GM18861 (cell line): ENCODE data around the gene RTN4RL1.
"Not testable (repeated sequence)": the region's sequence is repeated elsewhere in the genome, so short reads cannot be mapped to it uniquely, and the experiment has no call there.

Source experiments
- ATAC-seq: cut with Tn5 transposase; IDR thresholded peaks from one replicate; pipeline ENCODE4 v1.9.1; 2021; ENCODE audit not compliant: unreplicated experiment

Gene RTN4RL1

GRCh38 chr17:2027528-2028233 lies 2.5 kb upstream of the RTN4RL1 start:
- ATAC-seq: no peak

GRCh38 chr17:2025622-2026309 lies 632 bp upstream of the RTN4RL1 start:
- ATAC-seq: no peak

GRCh38 chr17:2024572-2025219 lies 438 bp downstream of the RTN4RL1 start:
- no peak for ATAC-seq

- ATAC-seq: no peak
Measured at GRCh38 chr17:2023692-2024571, 1.2 kb downstream of the RTN4RL1 start.

- ATAC-seq: no peak
Measured at GRCh38 chr17:2023256-2023655, 1.9 kb downstream of the RTN4RL1 start.

- ATAC-seq: no peak
Measured at GRCh38 chr17:2022647-2023240, 2.4 kb downstream of the RTN4RL1 start.

GRCh38 chr17:2020721-2021120 lies 4.4 kb downstream of the RTN4RL1 start:
- ATAC-seq: no peak

GRCh38 chr17:2019723-2020122 lies 5.4 kb downstream of the RTN4RL1 start:
- ATAC-seq: no peak

GRCh38 chr17:2018716-2019510 lies 6.2 kb downstream of the RTN4RL1 start:
- no peak for ATAC-seq

GRCh38 chr17:2017274-2017941 lies 7.7 kb downstream of the RTN4RL1 start:
- no peak for ATAC-seq

GRCh38 chr17:2016494-2016893 lies 8.6 kb downstream of the RTN4RL1 start:
- no peak for ATAC-seq

- ATAC-seq: no peak
Measured at GRCh38 chr17:2015314-2015713, 9.8 kb downstream of the RTN4RL1 start.

GRCh38 chr17:2013994-2014317 lies 11.2 kb downstream of the RTN4RL1 start:
- no peak for ATAC-seq

- not testable (repeated sequence) for ATAC-seq
Measured at GRCh38 chr17:2013220-2013993, 11.7 kb downstream of the RTN4RL1 start.

- ATAC-seq: no peak
Measured at GRCh38 chr17:2012499-2012898, 12.6 kb downstream of the RTN4RL1 start.

- no peak for ATAC-seq
Measured at GRCh38 chr17:2011411-2012371, 13.4 kb downstream of the RTN4RL1 start.

GRCh38 chr17:2009737-2010136 lies 15.4 kb downstream of the RTN4RL1 start:
- ATAC-seq: no peak
